ENCODE data around the gene METTL17. TPM values are rescaled to one million over a fixed set of nuclear protein-coding genes. Genes with fewer than 3 reads are reported as not detected.

METTL17 gene
- total and polyA plus RNA-seq, 2 donors (not counting 3 experiments of a cell fraction or from before 2014, with no cell fraction given): 60.6 to 90.6 TPM

DNA sequence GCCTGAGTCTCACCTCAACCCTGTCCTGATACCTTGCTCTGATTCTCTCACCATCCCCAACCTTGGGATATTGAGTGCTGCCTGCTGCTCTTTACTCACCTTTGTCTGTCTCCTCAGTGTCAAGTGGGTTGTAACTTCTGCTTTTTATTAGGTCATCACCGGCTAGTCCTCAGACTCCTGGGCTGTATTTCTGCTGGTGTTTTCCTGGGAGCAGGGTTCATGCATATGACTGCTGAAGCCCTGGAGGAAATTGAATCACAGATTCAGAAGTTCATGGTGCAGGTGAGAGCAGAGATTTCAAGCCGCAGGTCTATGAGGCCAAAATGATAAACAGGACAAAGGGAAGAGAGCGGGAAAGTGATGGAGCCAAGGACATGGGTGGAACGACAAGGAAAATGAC, 9.8 kb downstream of the METTL17 start:
- dilution Hi-C loops (cut with MboI; ENCODE audit: extremely low pct_ligation_motif_present, low sequenced_read_pairs) (no loop called here), intact Hi-C loops (cut with micrococcal nuclease) (no loop called here)
- H3K27ac ChIP-seq (ENCODE audit: insufficient read depth, low read depth, low read length): no peak overlapping the region
- FAIRE-seq: no peak
- H3K9ac ChIP-seq (replicated peaks; ENCODE audit: extremely low read depth, insufficient read depth, low read length): no peak overlapping the region
- H3K27me3 ChIP-seq (ENCODE audit: control insufficient read depth in 2 of 2, insufficient read depth in 2 of 2, low read length in 2 of 2): no peaks in the 10 kb centered on the region
- no peaks in the 10 kb centered on the region for H3K4me1 ChIP-seq (ENCODE audit: control insufficient read depth, extremely low read depth, insufficient read depth, low read length)
- no peaks in the 10 kb centered on the region for H3K9me3 ChIP-seq (replicated peaks; ENCODE audit: control insufficient read depth, insufficient read depth, low read length)
- H4K20me1 ChIP-seq (replicated peaks; ENCODE audit: control insufficient read depth, extremely low read depth, insufficient read depth, low read length): no peaks in the 10 kb centered on the region
- POLR2A ChIA-PET: no interaction called here
- no peak overlapping the region for H3K4me2 ChIP-seq (ENCODE audit: insufficient read depth, low read length)
- H3K4me3 ChIP-seq (replicated peaks in 1 of 3; ENCODE audit: insufficient read depth in 1 of 3, low read depth in 1 of 3, low read length in 3 of 3): no peak overlapping the region
- H3K9me1 ChIP-seq (replicated peaks; ENCODE audit: control insufficient read depth, extremely low read depth, insufficient read depth, low read length): no peaks in the 10 kb centered on the region
- H3K36me3 ChIP-seq (ENCODE audit: control insufficient read depth in 2 of 2, extremely low read depth in 1 of 2, insufficient read depth in 2 of 2, low read length in 2 of 2): peaks cover 10 to 14% of the 10 kb centered on the region in 2 experiments
- no TSS peak for BruUV-seq (replicated peaks)
- CTCF ChIA-PET: interaction anchor here (0.7 to 3.4 kb wide), 4 partner anchors 15 to 41 kb away, joined by 3 to 23 read pairs (median 4); no protein-coding TSS in a partner anchor
- TF ChIP-seq GATA2 (IDR thresholded peaks at IDR 0.05; ENCODE audit: insufficient read depth, insufficient read length, low read depth, low read length) (no peak), MYC (IDR thresholded peaks at IDR 0.05; ENCODE audit: low read depth, low read length) (no peak), EZH2 (IDR thresholded peaks at IDR 0.05; ENCODE audit: borderline replicate concordance, low read depth, low read length, severe bottlenecking) (no peak), POLR2A (IDR thresholded peaks at IDR 0.05; ENCODE audit: low read depth, low read length) (no peak), FOS (IDR thresholded peaks at IDR 0.05; ENCODE audit: borderline replicate concordance, insufficient read depth, low read length) (no peak), JUN (IDR thresholded peaks at IDR 0.05; ENCODE audit: borderline replicate concordance, insufficient read depth, insufficient read length, low read depth) (no peak), POLR2AphosphoS5 (IDR thresholded peaks at IDR 0.05; ENCODE audit: insufficient read depth, low read depth, low read length) (no peak), CTCF (IDR thresholded peaks at IDR 0.05; ENCODE audit: extremely low read depth in 1 of 2, insufficient read depth in 1 of 2, low read depth in 1 of 2, low read length in 2 of 2) (no peak), MAX (IDR thresholded peaks at IDR 0.05; ENCODE audit: insufficient read depth, insufficient read length) (no peak)
- DNase-seq (ENCODE audit: low read depth, low spot score): no peak
- H3K79me2 ChIP-seq (ENCODE audit: control insufficient read depth, insufficient read depth, low read length): no peaks in the 10 kb centered on the region
- H2AFZ ChIP-seq (ENCODE audit: low read depth, low read length): no peak overlapping the region

All from endothelial cell of umbilical vein (primary cell).